ENCODE data around the gene FGGY.

FGGY gene

GRCh38 chr1:59667020-59667419 lies 370.1 kb downstream of the FGGY start:
- TF ChIP-seq, protein P1, sequence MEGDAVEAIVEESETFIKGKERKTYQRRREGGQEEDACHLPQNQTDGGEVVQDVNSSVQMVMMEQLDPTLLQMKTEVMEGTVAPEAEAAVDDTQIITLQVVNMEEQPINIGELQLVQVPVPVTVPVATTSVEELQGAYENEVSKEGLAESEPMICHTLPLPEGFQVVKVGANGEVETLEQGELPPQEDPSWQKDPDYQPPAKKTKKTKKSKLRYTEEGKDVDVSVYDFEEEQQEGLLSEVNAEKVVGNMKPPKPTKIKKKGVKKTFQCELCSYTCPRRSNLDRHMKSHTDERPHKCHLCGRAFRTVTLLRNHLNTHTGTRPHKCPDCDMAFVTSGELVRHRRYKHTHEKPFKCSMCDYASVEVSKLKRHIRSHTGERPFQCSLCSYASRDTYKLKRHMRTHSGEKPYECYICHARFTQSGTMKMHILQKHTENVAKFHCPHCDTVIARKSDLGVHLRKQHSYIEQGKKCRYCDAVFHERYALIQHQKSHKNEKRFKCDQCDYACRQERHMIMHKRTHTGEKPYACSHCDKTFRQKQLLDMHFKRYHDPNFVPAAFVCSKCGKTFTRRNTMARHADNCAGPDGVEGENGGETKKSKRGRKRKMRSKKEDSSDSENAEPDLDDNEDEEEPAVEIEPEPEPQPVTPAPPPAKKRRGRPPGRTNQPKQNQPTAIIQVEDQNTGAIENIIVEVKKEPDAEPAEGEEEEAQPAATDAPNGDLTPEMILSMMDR (IDR thresholded peaks at IDR 0.05; ENCODE audit: low read depth, low read length, missing control alignments): no peak
- in situ Hi-C loops (cut with HindIII; ENCODE audit: low sequenced_read_pairs): no loop called here

GRCh38 chr1:59669752-59670312 lies 372.9 kb downstream of the FGGY start:
- H3K4me3 ChIP-seq (ENCODE audit: low read depth, low read length): no peak overlapping the region
- DNase-seq (ENCODE audit: low read depth): peak; percentile 58
- in situ Hi-C loops (cut with HindIII; ENCODE audit: low sequenced_read_pairs): no loop called here
- TF ChIP-seq, protein P1 (IDR thresholded peaks at IDR 0.05; ENCODE audit: low read depth, low read length, missing control alignments): no peak

More at GRCh38 chr1:59667020-59667419, 370.1 kb downstream of the FGGY start:
- H3K4me3 ChIP-seq (ENCODE audit: low read depth, low read length): no peak overlapping the region
- DNase-seq (ENCODE audit: low read depth): no peak

GRCh38 chr1:59670662-59671061 lies 373.8 kb downstream of the FGGY start:
- H3K4me3 ChIP-seq (ENCODE audit: low read depth, low read length): no peak overlapping the region
- TF ChIP-seq, protein P1 (IDR thresholded peaks at IDR 0.05; ENCODE audit: low read depth, low read length, missing control alignments): no peak
- no peak for DNase-seq (ENCODE audit: low read depth)
- in situ Hi-C loops (cut with HindIII; ENCODE audit: low sequenced_read_pairs): no loop called here

DNA sequence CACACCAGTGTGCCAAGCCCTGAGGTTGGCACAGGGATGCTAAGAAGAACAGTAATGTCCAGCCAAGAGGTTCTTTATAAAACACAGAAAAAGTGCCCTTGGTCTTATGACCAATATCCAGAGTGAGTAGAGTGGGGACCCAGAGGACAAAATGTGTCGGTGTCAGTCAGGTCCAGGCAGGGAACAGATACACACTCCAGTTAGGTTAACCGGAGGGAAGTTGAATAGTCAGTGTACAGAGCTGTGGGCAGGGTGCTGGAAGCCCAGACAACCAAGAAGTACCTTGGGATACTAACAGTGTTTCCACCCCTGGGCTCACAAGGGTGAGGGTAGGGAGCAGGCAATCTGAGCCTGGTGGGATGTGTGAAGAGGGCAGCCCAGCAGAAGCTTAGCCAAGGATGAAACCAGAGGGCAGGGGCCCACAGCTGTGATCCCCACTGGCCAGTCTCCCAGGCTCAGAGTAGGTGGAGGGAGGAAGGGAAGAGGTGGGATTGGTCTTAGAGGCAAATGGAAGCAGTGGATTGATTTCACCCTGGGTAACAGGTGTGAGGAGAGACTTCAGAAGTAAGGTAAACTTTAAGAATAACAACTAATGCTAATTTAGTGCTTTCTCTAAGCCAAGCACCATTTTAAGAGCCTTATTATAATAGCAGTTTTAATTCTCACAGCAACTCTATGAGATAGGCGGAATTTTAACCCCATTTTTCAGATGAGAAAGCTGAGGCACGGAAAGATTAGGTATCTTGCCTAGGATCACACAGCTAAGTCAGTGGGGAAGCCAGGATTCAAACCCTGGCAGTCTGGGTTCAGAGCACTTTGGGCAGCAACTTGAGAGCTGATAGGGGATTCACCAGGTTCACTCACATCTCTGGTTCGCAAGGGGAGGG lies 374.4 kb downstream of the FGGY start:
- TF ChIP-seq, protein P1 (IDR thresholded peaks at IDR 0.05; ENCODE audit: low read depth, low read length, missing control alignments): no peak
- DNase-seq (ENCODE audit: low read depth): no peak
- in situ Hi-C loops (cut with HindIII; ENCODE audit: low sequenced_read_pairs): no loop called here
- H3K4me3 ChIP-seq (ENCODE audit: low read depth, low read length): no peak overlapping the region

DNA sequence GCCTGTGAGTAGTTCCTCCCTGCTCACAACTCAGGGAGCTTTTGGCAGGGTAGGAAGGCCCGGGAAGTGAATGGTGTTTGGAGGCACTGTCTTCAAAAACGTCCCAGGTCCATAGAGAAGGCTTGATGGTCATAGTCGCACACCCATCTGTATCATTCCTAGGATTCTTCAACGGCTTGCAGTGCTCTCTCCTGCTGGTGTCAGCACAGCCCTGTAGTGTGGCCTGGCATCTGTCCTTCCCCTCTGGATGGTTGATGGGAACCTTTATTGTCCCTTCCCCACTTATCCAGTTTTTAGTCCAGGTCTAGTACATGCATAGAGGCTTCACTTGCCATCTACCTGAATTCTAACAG lies 375.0 kb downstream of the FGGY start:
- TF ChIP-seq, protein P1 (IDR thresholded peaks at IDR 0.05; ENCODE audit: low read depth, low read length, missing control alignments): no peak
- DNase-seq (ENCODE audit: low read depth): no peak
- in situ Hi-C loops (cut with HindIII; ENCODE audit: low sequenced_read_pairs): no loop called here
- no peak overlapping the region for H3K4me3 ChIP-seq (ENCODE audit: low read depth, low read length)

DNA sequence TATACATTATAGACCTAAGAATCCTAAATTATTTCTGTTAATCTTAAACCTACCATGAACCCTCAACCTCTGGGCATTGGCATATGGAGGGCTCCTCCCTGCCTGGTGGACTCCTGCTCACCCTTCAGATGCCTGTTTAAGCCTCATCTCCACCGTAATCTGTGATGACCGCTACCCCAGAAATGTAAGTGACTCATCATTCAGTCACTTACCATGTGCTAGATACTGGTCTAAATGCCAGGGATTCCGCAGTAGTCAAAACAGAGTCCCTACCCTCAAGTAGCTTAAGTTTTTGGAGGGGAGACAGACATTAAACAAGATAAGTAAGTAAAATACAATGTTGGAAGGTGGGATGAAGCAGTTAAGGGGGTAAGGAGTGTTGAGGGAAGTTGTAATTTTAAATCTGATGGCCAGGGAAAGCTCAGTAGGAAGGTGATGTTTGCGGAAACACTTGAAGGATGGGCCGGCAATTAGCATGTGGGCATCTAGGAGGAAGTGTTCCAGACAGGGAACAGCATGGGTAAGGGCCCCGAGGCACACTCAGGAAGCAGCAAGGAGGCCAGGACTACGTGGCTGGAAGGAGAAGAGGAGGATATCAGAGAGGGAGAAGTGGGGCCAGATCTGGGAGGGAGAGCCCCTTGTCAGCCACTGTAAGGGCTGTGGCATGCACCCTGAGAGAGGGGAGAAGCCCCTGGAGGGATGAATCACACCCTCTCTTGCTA lies 376.1 kb downstream of the FGGY start:
- in situ Hi-C loops (cut with HindIII; ENCODE audit: low sequenced_read_pairs): no loop called here
- DNase-seq (ENCODE audit: low read depth): no peak
- H3K4me3 ChIP-seq (ENCODE audit: low read depth, low read length): no peak overlapping the region
- TF ChIP-seq, protein P1 (IDR thresholded peaks at IDR 0.05; ENCODE audit: low read depth, low read length, missing control alignments): no peak
